Lower lobe of right lung (tissue), 2 donors: ENCODE measurements around the gene RAPGEF6. TPM values are rescaled to one million over a fixed set of nuclear protein-coding genes. Genes with fewer than 3 reads are reported as not detected.

Experiments
- ATAC-seq, 2 donors: fragments of 200-7000 bp; cut with Tn5 transposase; one replicate each; pipeline ENCODE4 v1.9.1; 2020 to 2022; ENCODE audit warnings: mild to moderate bottlenecking in 2 of 2, moderate library complexity in 2 of 2
- DNase-seq: peaks from one replicate; pipeline ENCODE4 v3.0.0-alpha.2; 2020
- H3K27ac ChIP-seq: fragments of 200-600 bp; one replicate; pipeline ENCODE4 v1.8.0; 2022
- H3K27me3 ChIP-seq: fragments of 200-600 bp; one replicate; pipeline ENCODE4 v1.8.0; 2022; ENCODE audit warnings: low read depth
- H3K36me3 ChIP-seq: fragments of 200-600 bp; one replicate; pipeline ENCODE4 v1.8.0; 2022; ENCODE audit warnings: mild to moderate bottlenecking
- H3K4me1 ChIP-seq: fragments of 200-600 bp; one replicate; pipeline ENCODE4 v1.8.0; 2022
- H3K4me3 ChIP-seq: fragments of 200-600 bp; one replicate; pipeline ENCODE4 v1.8.0; 2022; ENCODE audit warnings: mild to moderate bottlenecking
- H3K9me3 ChIP-seq: fragments of 200-600 bp; one replicate; pipeline ENCODE4 v1.8.0; 2022
- intact Hi-C: fragments of 100-400 bp; cut with DNase I; formaldehyde crosslinking; loops from one replicate; pipeline ENCODE4 v1.11.0; 2022
- total RNA-seq: library from RNA; stranded (reverse); fragmentation: NEBNext Ultra II Directional; extraction: Animal tissue kit (Norgen Biotek cat#: 25700); gene quantifications from one replicate; pipeline ENCODE4 v1.2.1, GENCODE V29; 2021
- TF ChIP-seq, protein P1 (sequence below): fragments of 200-600 bp; IDR thresholded peaks from one replicate; pipeline ENCODE4 v1.8.0; 2022; ENCODE audit warnings: antibody characterized with exemption, mild to moderate bottlenecking
- donor health status: DM: no; HTN: yes; CAD: no; lungs with severe emphysema.

The RAPGEF6 gene
- total RNA-seq, 1 donor from 2014 or later = 21.7 TPM

DNA sequence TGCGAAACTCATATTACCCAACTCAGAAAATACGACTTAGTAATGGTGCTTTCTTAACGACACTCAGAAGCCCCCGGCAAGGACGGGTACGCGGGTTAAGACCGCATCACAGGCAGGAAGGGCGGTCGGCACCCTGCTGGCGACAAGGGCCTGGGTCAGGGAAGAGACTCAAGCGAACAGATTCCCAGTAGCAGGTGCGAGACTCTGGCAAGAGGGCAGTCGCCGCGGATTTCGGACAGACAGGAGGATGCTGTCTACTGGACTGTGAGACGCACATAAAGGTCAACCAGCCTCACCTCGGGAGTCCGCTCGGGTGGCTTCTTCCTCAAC is 398 bp downstream of the RAPGEF6 start:
- peak overlapping the region; percentile 97 for H3K27ac ChIP-seq
- H3K27me3 ChIP-seq = no peaks in the 10 kb centered on the region
- ATAC-seq = peak; percentile 51 to 53
- no peak for DNase-seq
- TF ChIP-seq, protein P1, sequence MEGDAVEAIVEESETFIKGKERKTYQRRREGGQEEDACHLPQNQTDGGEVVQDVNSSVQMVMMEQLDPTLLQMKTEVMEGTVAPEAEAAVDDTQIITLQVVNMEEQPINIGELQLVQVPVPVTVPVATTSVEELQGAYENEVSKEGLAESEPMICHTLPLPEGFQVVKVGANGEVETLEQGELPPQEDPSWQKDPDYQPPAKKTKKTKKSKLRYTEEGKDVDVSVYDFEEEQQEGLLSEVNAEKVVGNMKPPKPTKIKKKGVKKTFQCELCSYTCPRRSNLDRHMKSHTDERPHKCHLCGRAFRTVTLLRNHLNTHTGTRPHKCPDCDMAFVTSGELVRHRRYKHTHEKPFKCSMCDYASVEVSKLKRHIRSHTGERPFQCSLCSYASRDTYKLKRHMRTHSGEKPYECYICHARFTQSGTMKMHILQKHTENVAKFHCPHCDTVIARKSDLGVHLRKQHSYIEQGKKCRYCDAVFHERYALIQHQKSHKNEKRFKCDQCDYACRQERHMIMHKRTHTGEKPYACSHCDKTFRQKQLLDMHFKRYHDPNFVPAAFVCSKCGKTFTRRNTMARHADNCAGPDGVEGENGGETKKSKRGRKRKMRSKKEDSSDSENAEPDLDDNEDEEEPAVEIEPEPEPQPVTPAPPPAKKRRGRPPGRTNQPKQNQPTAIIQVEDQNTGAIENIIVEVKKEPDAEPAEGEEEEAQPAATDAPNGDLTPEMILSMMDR = no peak
- intact Hi-C loops = no loop called here
- no peaks in the 10 kb centered on the region for H3K9me3 ChIP-seq
- peak overlapping the region; percentile 87 for H3K4me3 ChIP-seq
- H3K4me1 ChIP-seq = peaks cover 46% of the 10 kb centered on the region
- no peaks in the 10 kb centered on the region for H3K36me3 ChIP-seq

DNA sequence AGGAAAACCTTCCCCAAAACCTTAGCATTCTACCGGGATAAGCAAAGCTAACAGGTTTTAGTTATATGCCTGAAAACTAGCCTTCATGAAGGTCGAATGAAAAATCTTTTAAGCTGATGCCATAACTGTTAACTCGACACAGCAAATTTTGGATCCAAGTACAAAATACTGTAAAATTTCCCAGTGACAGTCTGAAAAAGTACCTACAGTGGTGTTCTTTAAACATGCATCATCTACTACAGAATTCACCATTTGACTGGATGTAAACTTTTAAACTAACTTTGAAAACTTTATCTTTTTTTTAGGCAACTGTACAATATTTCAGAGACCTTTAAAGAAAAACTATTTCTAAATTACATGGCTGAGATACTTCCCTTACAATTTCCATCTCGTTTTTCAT is 791 bp downstream of the RAPGEF6 start:
- TF ChIP-seq, protein P1 = no peak
- no peak for ATAC-seq
- no peaks in the 10 kb centered on the region for H3K36me3 ChIP-seq
- no peak for DNase-seq
- intact Hi-C loops = no loop called here
- peaks cover 46% of the 10 kb centered on the region for H3K4me1 ChIP-seq
- peak overlapping the region; percentile 87 for H3K4me3 ChIP-seq
- H3K27ac ChIP-seq = peak overlapping the region; percentile 97
- H3K27me3 ChIP-seq = no peaks in the 10 kb centered on the region
- no peaks in the 10 kb centered on the region for H3K9me3 ChIP-seq

DNA sequence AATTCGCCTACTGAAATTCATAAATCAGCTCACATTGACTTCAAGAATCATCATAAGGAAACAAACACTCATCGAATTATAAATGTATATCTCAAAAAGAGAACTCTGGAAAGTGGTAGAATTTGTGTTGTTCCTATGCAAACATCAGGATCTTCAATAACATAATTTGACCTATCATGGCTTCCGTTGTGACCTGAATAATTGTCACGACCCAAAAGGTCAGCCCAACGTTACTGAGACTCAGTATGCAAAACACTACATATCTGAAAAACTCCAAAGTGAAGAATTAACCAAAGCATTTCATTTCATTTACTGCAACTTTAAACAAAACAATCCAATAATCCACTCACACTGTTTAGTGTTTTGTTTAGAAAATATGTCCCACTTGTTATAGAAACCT is 1.2 kb downstream of the RAPGEF6 start:
- Histone ChIP-seq H3K4me3 (peak overlapping the region; percentile 87), H3K27me3 (no peaks in the 10 kb centered on the region), H3K4me1 (peaks cover 46% of the 10 kb centered on the region), H3K27ac (peak overlapping the region; percentile 97), H3K9me3 (no peaks in the 10 kb centered on the region), H3K36me3 (no peaks in the 10 kb centered on the region)
- ATAC-seq = no peak
- intact Hi-C loops = no loop called here
- TF ChIP-seq, protein P1 = no peak
- no peak for DNase-seq

DNA sequence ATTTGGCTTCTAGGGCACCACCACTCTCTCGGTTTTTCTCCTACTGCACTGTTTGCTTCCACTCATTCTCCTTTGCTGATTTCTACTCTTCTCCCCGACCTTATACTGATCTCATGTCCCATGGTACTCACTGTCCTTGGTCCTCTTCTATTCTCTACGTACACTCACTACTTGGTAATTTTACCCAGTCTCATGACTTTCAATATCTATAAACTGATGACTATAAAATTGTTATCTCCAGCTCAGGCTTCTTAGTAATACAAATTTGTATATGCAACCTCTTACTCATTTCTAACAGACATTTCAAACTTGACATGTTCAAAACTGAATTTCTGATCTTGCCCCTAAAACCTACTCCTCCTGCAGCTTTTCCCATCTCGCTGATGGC is 4.1 kb downstream of the RAPGEF6 start:
- H3K4me1 ChIP-seq = peaks cover 43% of the 10 kb centered on the region

DNA sequence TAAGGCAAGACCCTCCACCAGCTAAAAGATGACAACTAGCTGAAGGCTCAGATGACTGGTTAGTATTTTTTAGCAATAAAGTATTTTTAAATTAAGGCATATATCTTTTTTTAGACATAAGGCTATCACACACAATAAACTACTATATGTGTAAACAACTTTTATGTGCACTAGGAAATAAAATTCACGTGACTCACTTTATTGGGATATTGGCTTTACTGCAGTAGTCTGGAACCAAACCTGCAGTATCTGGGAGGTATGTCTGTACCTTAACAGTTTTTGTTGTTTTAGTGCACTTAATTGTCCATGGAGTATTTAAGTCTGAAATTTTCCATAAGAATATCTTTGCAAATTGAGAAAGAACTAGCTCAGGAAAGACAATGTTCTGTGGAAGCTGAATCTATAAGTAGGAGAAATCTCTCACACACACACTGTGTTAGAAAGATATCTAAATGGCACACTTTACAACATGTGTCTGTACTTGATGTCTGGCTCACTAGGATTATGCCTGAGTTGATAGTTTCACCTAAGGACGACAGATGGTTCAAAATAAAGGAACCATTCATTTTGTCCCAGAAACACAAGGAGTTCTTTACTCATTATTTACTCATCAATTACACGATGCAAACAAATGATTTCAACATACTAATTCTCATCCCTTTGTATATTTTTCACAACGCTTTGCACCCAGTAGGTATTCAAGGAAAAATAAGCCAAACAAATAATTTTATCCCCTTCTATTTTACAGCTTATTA is 4.6 kb downstream of the RAPGEF6 start:
- no peak overlapping the region for H3K27ac ChIP-seq
- H3K36me3 ChIP-seq = no peaks in the 10 kb centered on the region
- H3K9me3 ChIP-seq = no peaks in the 10 kb centered on the region
- TF ChIP-seq, protein P1 = no peak
- no peaks in the 10 kb centered on the region for H3K27me3 ChIP-seq
- no peak overlapping the region for H3K4me3 ChIP-seq
- intact Hi-C loops = no loop called here
- peaks cover 43% of the 10 kb centered on the region for H3K4me1 ChIP-seq
- DNase-seq (no peak), ATAC-seq (no peak)

More for the DNA sequence above, 4.1 kb downstream of the RAPGEF6 start:
- Histone ChIP-seq H3K4me3 (no peak overlapping the region), H3K9me3 (no peaks in the 10 kb centered on the region), H3K27ac (no peak overlapping the region), H3K27me3 (no peaks in the 10 kb centered on the region), H3K36me3 (no peaks in the 10 kb centered on the region)
- intact Hi-C loops = no loop called here
- DNase-seq (no peak), ATAC-seq (no peak)
- TF ChIP-seq, protein P1 = no peak
